TTC549 (cell line): Measurements from ENCODE around the gene SMPD3.

ENCODE experiments used
- FAIRE-seq: peaks from 2 replicates; lab custom pipeline; 2012; peaks lifted over from hg19 to GRCh38; lab: Jason Lieb, UNC

The SMPD3 gene

GRCh38 chr16:68403177-68403576 lies 45.1 kb downstream of the SMPD3 start:
- no peak for FAIRE-seq

GRCh38 chr16:68402748-68403040 lies 45.6 kb downstream of the SMPD3 start:
- no peak for FAIRE-seq

GRCh38 chr16:68401871-68402747 lies 46.2 kb downstream of the SMPD3 start:
- no peak for FAIRE-seq

DNA sequence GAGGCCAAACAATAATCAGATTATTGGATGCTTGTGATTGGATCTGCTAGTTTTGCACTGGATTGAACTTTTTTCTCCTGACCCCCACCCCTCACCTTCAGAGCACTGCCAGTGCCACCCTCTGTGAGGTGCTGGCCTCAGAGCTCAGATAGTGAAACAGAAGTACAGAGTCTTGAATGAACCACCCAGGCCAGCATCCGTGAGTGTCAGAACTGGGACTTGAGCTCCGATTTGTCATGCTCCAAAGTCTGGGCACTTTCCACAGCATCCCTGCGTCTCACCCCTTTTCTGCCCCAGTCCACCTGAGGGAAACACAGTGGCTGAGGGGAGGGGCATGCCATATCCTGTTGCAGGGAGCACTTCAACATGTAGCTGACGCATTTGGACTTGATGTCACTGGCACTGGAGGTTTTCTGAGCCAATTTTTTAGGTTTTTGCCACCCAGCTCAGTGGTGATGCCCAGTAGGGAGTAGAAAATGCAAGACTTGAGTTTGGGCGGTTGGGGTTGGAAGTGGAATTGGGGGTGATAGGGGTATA lies 47.3 kb downstream of the SMPD3 start:
- FAIRE-seq, result no peak

DNA sequence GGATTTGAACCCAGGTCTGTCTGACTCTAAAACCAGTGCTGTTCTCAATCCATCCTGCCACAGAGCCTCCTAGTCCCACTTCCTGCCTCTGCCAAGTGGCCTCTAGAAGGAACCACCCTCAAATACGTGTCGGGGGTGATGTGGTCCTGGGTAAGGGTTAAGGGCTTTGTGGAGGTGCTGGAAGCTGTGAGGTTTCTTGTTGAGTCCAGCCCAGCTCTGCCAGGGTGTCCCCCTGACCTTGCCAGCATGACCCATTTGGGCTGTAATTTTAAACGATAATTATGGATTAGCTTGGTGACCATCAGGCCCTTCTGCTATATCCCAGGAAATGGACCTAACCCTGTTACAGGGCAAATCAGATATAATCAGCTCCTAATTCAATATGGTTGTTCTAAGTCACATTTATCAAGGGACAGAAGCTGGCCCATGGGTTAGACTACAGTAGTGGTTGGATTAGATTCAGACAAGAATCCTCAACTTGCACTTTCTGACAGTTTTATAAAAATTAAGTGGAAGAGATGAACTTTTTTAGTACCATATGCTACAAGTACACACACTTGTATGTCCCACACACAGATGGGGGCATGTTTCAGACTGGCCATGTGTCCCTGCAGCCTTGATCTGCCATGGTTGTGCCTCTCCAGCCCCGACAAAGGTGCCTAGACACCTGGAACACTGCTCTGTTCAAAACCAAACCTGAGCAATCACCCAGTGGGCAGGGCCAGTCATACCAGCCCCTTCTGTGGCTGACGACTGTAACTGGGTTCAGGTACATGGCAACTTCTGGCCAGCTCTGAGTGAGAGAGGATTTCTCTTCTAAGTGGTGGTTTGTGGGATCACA lies 48.0 kb downstream of the SMPD3 start:
- FAIRE-seq, result no peak

DNA sequence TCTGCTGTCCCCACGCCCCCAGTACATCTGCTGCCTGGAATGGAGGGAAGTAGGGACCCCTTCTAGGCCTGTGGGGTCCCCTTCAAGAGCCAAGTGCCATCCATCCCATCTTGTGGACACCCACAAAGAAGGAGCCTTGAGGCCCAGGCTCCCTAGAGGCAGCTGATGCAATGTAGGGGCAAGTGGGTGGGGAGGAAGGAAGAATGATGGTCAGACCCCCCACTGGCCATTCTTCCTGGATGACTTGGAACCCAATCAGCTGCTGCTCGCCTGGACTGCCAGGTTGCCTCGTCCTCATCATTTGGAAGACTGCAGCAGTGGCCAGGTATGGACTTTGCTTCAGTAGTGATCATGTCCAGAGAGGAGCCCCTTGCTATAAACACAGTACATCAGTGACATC lies 48.9 kb downstream of the SMPD3 start:
- no peak for FAIRE-seq

DNA sequence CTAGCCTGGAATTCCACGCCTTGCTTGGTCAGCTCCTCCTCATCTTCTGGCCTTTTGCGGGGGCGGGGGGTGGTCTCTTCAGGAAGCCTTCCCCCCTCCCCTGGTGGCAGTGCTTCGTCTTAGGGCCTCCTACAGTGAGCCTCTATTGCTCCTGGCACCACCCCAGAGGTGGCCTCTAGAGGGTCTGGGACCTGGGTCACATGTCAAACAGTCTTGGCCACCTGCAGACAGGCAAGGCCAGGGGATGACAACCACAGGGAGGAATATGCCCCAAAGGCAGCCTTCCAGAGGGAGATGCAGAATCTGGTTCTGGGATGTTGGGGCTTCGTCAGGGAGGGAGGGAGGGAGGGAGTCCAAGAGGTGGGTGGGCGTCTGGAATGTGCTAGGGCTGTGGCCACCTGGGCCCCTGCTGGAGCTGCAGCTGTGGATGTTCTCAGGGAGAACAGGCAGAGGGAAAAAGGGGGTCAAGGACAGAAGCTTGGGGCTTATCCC lies 50.6 kb downstream of the SMPD3 start:
- no peak for FAIRE-seq

- no peak for FAIRE-seq
Observed at GRCh38 chr16:68396481-68396880, 51.8 kb downstream of the SMPD3 start.

DNA sequence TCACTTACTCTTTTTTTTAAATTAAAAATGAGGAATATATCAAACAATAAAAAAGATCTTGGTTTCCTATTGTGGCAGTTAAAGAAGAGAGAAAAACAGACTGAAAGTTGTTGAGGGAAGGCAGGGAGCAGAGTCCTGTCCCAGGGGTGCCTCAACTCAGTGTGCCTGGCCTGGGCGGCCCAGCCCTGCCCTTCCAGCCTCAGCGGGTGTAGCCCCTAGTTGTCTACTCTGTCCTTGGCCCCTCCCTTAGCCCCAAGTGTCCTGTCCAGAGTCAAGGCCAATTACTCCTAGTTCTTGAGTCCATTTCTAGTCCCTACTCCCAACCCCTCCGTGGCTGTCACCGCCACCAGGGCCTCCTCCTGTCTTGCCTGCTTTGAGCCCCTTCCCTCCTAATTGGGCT lies 52.5 kb downstream of the SMPD3 start:
- FAIRE-seq, result no peak

DNA sequence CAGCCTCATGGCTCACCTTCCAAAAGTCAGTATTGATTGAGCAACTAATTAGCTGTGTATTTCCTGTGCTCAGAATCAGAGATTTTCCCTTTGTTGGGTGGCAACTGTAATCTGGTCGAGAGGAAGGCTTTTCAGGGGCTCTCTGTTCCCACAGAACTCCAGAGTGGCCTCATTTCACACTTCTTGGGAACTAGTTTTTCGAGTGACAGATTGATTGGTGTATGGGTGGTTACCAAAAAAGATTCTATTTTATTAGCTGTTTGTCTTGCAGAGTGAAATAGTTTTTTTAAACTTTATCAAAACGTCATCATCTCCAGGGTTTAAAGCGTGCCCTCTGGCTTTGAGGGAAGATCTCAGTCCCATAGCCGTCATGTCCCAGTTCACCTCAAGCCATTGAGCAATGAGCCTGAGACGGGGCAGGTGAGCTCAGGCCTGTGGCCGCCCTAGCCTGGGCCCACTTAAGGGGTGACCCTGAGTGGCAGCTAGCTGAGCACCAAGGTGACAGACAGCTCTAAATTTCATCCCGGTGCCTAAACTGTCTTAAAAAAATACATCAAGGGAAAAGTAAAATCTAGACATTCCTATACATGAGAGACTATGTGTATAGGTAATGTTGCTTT lies 53.0 kb downstream of the SMPD3 start:
- FAIRE-seq, result no peak

GRCh38 chr16:68393333-68393732 lies 55.0 kb downstream of the SMPD3 start:
- FAIRE-seq, result no peak

- no peak for FAIRE-seq
Observed at GRCh38 chr16:68389750-68390371, 58.4 kb downstream of the SMPD3 start.

GRCh38 chr16:68389006-68389405 lies 59.3 kb downstream of the SMPD3 start:
- FAIRE-seq, result no peak

DNA sequence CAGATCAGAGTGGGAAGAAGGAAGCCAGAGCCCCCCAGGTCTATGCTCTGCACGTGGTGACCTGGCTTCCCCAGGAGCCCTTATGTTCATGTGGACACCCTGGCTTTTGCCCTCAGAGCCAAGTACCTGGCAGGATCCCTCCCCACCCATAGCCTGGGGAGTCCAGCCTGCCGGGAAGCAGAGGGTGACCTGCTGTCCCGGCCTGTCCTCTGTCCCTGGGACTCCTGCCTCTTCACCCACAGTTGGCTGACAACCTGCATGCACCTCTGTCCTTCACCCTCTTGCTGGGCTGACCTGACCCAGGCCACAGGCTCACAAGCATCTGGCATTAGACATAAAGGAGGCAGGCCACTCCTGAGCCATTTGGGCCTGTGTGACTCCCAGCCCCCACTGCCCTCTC lies 60.2 kb downstream of the SMPD3 start:
- FAIRE-seq, result no peak

DNA sequence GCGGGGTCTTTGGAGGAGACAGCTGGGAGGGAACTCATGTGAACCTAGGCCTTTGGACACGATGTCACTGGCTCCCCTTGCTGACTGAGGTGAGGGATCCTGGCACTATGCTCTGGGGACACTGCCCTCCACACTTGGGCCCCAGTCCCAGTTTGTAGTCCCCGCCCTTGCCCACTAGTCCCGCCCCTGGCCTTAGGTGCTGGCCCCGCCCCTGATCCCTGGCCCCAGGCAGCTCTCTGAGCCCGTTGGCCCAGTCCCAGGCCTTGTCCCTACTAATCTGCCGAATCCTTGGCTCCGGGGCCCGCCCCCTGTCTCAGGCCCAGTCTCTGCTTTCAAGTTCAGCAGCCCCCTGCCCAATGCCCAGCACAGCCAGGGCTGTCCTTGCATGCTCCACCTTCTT lies 61.0 kb downstream of the SMPD3 start:
- no peak for FAIRE-seq

DNA sequence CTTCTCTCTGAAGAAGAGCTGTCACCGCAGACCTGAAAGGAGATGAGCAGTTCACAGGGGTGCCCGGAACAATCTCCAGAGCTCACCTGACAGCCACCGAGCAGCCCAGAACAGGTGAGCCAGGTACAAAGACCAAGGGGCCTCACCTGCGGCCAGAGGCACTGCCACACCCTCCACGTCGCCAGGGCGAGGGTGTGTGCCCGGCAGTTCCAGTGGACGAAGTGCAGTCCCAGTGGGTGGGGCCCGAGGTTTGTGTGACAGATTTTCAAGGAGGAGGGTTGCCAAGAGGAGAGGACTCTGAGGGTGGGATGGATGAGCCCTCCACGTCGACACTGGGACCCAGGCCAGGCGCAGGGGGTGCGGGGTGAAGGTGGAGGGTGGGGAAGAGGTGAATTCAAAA lies 61.7 kb downstream of the SMPD3 start:
- FAIRE-seq, result no peak

- no peak for FAIRE-seq
Observed at GRCh38 chr16:68385371-68385770, 62.9 kb downstream of the SMPD3 start.

DNA sequence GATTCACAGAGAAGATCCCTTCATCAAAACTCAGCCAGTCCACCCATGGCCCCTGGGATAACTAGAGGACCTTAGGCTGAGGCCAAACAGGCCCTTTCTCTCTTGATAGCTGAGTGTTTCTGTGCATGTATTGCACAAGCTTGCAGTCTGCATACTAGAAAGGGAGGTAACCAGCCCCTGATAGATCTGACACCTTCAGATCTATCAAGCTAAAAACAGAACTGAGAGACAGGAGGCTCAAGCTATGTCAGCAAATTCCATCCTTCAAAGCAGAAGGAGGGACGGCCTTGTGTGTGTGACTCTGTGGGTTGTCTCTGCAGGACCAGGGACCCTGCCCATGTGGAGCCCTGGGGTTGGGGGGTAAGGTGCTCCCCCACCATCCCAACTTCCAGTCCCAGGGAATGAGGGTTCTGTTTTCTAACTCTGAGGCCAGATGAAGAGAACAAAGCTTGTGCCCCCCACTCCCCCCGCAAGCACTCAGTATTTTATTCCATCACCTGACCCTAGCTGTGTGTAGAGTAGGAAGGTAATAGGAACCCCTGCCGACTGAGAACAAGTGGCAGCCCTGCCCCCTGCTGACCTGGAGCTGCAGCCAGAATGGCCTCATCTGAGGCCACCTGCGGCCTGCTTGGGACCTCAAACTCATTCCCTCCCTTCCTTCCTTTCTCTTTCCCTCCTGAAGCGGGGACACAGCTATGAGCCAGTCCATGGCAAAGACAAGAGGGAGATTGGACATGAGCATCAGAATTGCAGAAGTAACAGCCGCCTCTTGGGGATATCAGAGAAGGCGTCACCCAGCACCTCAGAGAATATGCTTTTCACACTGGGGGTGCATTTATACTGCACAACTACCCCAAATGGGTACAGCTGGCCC lies 63.8 kb downstream of the SMPD3 start:
- no peak for FAIRE-seq

GRCh38 chr16:68383858-68384257 lies 64.5 kb downstream of the SMPD3 start:
- FAIRE-seq, result no peak

DNA sequence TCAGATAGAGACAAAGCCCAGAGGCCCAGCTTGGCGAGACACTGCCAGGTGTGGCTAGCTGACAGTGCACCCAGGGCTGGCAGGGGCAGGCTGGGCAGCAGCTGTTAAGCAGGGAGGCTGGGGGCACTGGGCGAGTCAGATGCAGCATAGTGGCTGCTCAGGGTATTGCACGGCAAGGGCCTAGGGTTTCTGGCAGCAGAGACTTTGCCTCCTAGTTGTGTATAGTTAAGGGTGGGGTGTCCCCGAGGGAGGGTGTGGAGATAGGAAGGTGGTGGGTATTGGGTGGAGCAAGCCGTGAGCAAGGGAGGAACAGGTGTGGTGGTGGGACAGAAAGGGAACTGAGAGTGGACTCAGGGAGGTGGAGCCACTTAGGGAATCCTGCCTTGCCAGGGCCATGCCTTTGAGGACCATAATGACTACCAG lies 66.0 kb downstream of the SMPD3 start:
- no peak for FAIRE-seq

- no peak for FAIRE-seq
Observed at GRCh38 chr16:68381363-68381724, 67.0 kb downstream of the SMPD3 start.
